ENCODE measurements around the gene SLC47A1.

- TF ChIP-seq TAF1 (IDR thresholded peaks at IDR 0.05; ENCODE audit: borderline replicate concordance, insufficient read depth, low read length) (no peak), POLR2AphosphoS5 (IDR thresholded peaks at IDR 0.05; ENCODE audit: low read depth, low read length) (no peak)
- TF ChIP-seq, protein P1, sequence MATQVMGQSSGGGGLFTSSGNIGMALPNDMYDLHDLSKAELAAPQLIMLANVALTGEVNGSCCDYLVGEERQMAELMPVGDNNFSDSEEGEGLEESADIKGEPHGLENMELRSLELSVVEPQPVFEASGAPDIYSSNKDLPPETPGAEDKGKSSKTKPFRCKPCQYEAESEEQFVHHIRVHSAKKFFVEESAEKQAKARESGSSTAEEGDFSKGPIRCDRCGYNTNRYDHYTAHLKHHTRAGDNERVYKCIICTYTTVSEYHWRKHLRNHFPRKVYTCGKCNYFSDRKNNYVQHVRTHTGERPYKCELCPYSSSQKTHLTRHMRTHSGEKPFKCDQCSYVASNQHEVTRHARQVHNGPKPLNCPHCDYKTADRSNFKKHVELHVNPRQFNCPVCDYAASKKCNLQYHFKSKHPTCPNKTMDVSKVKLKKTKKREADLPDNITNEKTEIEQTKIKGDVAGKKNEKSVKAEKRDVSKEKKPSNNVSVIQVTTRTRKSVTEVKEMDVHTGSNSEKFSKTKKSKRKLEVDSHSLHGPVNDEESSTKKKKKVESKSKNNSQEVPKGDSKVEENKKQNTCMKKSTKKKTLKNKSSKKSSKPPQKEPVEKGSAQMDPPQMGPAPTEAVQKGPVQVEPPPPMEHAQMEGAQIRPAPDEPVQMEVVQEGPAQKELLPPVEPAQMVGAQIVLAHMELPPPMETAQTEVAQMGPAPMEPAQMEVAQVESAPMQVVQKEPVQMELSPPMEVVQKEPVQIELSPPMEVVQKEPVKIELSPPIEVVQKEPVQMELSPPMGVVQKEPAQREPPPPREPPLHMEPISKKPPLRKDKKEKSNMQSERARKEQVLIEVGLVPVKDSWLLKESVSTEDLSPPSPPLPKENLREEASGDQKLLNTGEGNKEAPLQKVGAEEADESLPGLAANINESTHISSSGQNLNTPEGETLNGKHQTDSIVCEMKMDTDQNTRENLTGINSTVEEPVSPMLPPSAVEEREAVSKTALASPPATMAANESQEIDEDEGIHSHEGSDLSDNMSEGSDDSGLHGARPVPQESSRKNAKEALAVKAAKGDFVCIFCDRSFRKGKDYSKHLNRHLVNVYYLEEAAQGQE (IDR thresholded peaks at IDR 0.05; ENCODE audit: insufficient read depth in 1 of 2, low read depth in 2 of 2, low read length in 2 of 2): no peak
Observed at GRCh38 chr17:19533036-19533717, 477 bp upstream of the SLC47A1 start.
